ENCODE data around the gene HDAC4.

Gene HDAC4

DNA sequence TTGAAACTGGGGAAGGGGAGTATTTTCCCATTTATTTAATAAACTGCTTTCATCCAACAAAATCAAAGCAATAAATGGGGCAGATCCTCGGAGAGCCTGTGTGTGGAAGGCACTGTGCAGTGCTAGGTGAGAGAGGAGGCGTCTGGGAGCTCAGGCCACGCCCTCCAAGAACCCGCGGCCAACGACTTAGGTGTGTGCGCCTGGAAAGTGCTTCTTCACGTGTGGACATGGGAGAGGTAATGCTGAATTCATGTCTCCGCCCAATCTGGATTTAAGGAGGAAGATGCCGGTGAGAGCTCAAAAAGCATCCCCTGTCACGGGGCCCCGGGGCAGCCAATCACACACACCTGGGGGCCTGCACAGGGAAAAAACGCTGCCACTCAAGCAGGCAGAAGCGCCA is 77.4 kb downstream of the HDAC4 start:
- Histone ChIP-seq H3K4me3 (no peak overlapping the region), H3K27ac (no peak overlapping the region)
- TF ChIP-seq, protein P1, sequence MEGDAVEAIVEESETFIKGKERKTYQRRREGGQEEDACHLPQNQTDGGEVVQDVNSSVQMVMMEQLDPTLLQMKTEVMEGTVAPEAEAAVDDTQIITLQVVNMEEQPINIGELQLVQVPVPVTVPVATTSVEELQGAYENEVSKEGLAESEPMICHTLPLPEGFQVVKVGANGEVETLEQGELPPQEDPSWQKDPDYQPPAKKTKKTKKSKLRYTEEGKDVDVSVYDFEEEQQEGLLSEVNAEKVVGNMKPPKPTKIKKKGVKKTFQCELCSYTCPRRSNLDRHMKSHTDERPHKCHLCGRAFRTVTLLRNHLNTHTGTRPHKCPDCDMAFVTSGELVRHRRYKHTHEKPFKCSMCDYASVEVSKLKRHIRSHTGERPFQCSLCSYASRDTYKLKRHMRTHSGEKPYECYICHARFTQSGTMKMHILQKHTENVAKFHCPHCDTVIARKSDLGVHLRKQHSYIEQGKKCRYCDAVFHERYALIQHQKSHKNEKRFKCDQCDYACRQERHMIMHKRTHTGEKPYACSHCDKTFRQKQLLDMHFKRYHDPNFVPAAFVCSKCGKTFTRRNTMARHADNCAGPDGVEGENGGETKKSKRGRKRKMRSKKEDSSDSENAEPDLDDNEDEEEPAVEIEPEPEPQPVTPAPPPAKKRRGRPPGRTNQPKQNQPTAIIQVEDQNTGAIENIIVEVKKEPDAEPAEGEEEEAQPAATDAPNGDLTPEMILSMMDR (IDR thresholded peaks at IDR 0.05) = no peak
- peak; percentile 64 for DNase-seq (ENCODE audit: low spot score)

DNA sequence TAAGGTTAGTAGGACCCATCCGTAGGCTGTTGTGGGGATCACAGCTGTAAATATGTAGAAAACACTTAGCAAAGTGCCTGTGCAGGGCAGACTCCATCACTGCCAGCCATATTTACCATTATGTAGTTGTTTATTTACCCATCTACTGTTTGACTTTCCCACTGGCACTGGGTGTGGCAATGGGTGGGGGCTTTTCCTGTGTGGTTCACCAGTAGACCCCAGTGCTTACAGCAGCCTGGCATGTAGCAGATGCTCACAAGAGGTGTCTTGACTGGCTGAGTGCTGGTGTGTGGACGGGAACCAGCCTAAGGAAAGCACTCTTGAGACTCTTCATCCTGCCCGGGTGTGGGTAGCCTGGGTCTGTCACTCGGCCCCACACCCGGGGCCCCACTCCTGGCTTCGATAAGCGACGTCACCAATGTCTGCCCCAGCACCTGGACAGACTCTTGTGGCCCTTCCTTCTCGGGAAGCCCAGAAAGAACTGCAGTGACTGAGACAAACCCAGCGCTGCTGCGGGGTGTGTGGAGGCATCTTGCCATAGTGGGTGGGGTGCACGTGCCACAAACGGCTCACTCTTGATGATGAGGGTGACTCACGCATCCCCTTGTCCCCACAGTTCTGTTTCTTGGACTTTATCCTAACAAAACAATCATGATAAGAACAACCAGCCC is 78.3 kb downstream of the HDAC4 start:
- Histone ChIP-seq H3K27ac (peak overlapping the region in 1 of 2 donors; percentile 28), H3K4me3 (no peak overlapping the region)
- TF ChIP-seq, protein P1 (IDR thresholded peaks at IDR 0.05) = no peak
- DNase-seq (ENCODE audit: low spot score) = peak; percentile 66

DNA sequence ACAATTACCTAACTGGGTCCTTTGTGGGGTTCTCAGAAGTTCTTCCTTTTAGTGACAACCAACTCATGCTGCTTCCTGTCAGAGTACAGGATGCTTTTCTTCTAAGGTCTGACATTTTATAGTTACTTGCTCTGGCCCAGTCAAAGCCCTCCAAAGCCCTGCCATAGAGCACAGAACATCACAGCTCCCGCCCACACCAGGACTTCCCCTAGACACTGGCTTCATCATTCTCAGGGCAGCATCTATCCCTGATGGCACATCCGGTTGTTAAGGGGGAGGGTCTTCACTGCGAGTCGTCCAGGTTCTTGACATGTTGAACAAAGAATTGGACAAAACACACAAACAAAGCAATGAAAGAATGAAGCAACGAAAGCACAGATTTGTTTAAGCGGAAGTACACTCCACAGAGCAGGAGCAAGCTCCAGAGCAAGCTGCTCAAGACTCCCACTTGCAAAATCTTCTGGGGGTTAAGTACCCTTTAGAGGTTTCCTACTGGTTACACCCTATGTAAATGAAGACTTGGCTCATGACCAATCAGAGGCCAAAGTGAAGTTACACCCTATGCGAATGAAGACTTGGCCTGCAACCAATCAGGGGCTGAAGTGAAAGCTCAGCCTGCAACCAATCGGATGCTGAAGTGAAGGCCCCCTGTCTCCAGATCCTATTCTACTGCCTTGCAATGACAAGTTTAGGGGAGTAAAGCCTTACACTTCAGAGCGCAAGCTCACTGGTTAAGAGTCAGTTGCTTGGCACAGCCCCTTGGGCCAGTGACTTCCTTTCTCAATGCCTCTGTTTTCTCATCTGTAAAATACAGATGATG is 79.0 kb downstream of the HDAC4 start:
- no peak for DNase-seq (ENCODE audit: low spot score)
- TF ChIP-seq, protein P1 (IDR thresholded peaks at IDR 0.05) = no peak
- Histone ChIP-seq H3K4me3 (no peak overlapping the region), H3K27ac (no peak overlapping the region)

DNA sequence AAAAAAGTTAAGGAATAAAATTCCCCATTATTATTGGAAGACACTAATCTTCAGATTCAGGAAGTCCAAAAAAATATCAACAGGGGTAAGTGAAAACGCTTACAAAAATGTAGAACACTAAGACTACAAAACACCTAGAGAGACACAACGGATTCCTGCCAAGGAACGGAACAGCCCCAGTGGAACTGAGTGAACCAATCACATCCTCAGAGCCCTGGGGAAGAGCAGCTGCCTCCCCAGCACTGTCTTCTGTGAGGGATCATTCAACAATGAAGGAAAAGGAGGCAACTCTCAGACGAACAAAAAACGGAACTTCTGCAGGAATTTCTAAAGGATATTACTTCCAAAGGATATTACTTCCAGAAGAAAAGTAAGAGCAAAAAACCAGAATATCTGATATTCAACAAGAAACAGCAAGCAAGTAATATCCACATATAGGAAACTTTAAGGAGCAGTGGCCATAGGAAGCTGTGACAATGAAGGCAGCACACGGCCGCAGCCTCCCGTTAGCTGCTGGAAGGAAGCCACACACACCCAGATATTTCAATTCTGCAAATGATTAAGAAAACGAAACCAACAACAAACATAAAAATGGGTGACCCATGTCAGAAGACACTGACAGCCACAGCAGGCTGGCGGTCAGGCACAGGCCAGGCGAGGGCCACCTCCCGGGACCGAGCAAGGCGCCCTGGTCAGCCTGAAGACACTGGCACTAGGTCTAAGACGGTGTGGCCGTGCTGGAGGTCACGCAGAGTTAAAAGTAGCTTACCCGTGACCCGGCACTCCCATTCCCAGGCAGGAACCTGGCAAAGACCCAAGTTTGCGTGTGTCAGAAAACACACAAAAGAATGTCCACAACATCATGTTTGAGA is 81.8 kb downstream of the HDAC4 start:
- peak overlapping the region; percentile 37 to 48 for H3K27ac ChIP-seq
- DNase-seq (ENCODE audit: low spot score) = peak; percentile 75
- TF ChIP-seq, protein P1 (IDR thresholded peaks at IDR 0.05) = no peak

DNA sequence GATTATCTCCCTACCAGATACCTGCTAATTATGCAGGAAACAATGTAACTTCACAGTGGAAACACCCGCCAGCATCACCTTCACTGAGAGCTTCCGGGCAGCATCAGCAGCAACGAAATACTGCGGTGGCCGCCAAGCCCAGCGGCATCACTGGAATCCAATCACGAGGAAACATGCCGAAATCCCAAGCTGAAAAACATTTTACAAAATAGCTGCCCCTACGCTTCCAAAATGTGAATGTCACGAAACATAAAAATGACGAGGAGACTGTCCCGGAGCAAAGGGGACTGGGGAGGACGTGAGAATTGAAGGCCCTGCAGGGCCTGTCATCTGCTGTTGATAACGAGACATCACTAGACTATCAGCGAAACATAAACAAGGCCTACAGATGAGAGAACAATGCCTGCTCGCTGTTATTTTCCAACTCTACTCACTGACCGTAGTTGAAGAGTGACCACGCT is 82.6 kb downstream of the HDAC4 start:
- Histone ChIP-seq H3K27ac (no peak overlapping the region), H3K4me3 (no peak overlapping the region)
- DNase-seq (ENCODE audit: low spot score) = peak; percentile 54
- TF ChIP-seq, protein P1 (IDR thresholded peaks at IDR 0.05) = no peak

More for the DNA sequence above, 81.8 kb downstream of the HDAC4 start:
- H3K4me3 ChIP-seq = peak overlapping the region; percentile 43

DNA sequence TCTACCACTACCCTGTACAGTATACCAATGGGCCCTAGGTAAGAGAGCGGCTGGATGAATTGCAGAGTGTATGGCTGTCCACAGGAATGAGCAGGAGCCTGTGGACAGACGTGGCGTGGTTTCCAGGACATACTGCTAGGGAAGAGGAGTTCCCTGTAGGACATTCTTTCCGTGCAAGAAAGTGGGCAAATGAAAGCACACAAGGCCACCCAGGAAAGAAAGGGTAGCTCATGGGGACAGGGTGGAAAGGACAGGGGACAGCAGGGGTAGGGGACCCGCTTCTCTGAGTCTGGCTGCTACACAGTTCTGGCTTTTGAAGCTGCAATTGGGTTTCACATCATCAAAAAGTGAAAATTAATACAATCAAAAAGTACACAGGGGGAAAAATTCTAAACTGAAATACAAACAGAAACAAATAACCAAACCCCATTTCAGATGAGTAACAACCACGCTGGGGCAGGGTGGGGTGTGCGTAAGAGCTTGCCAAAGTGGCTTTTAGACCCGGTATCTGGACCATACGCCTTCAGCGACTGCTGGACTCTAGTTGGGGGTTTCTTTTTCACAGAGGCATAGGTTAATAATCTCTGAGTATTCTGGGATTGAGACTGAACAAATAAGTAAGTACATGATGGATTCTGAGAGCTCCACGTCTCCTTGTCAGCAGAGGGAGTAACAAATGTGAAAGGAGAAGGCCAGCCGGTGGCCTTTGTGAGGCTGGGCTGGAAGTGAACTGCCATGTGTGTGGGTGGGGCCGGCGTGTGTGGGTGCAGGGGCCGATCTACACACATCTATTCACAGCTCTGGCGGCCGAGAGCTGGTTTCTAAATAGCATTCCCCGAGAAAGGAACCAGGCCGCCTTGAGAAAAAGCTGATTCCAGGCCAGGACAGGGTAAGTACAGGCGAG is 84.0 kb downstream of the HDAC4 start:
- peak; percentile 79 for DNase-seq (ENCODE audit: low spot score)
- H3K27ac ChIP-seq = peak overlapping the region; percentile 61 to 74
- TF ChIP-seq, protein P1 (IDR thresholded peaks at IDR 0.05) = no peak
- peak overlapping the region; percentile 54 for H3K4me3 ChIP-seq

All from coronary artery (tissue), 2 donors.